ENCODE data around the gene ZNF57. TPM values are rescaled to one million over a fixed set of nuclear protein-coding genes. Genes with fewer than 3 reads are reported as not detected.

The ZNF57 gene
- total RNA-seq, 2 experiments from 2014 or later, result 0.47 to 0.82 TPM

DNA sequence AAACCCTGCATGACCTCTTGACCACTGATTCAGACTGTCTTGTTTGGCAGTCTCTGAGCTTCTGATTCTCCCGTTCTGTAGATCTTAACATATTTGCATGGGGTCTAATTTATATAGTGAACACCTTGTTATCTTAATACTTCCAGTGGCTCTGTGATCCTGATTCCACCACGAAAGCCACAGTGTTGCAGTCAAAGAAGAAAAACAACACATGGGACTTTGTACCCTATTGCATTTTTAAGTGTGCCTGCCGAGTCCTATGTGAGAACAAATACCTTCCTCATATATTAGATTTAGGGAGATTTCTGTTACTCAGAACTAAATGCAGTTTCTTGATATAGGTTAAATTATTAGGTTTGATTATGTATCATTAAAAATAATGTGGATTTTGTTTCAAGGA lies 45.9 kb upstream of the ZNF57 start:
- H3K4me3 ChIP-seq (ENCODE audit: low read length), result no peak overlapping the region
- H3K9me3 Mint-ChIP-seq, result peaks cover 23% of the 10 kb centered on the region
- peaks cover 23 to 38% of the 10 kb centered on the region in 2 experiments for H3K9me3 ChIP-seq (ENCODE audit: control insufficient read depth in 1 of 2, insufficient read depth in 1 of 2, low read length in 2 of 2)
- intact Hi-C loops (cut with DNase I, micrococcal nuclease), result no loop called here
- no peak overlapping the region for H3K4me3 Mint-ChIP-seq
- CTCF ChIA-PET, result interaction anchor here (1.1 kb wide), 1 partner anchor 14 kb away, joined by 3 read pairs; the partner anchor contains the start of gene ZNF555
- POLR2A ChIA-PET, result interaction anchor here (1.2 kb wide), 1 partner anchor 14 kb away, joined by 4 read pairs; the partner anchor contains the start of gene ZNF555
- no peaks in the 10 kb centered on the region for H3K27me3 Mint-ChIP-seq
- H3K27ac Mint-ChIP-seq, result no peak overlapping the region
- no peak overlapping the region for H3K27ac ChIP-seq (ENCODE audit: low read depth in 1 of 2, low read length in 2 of 2)
- peaks cover 32% of the 10 kb centered on the region for H3K36me3 ChIP-seq (ENCODE audit: insufficient read depth, low read length)
- peaks cover 41% of the 10 kb centered on the region for H3K4me1 Mint-ChIP-seq (ENCODE audit: low read depth)
- DNase-seq (no peak), ATAC-seq (ENCODE audit: poor library complexity) (no peak)
- H3K36me3 Mint-ChIP-seq (ENCODE audit: low read depth), result peaks cover 59% of the 10 kb centered on the region
- TF ChIP-seq, protein P1, sequence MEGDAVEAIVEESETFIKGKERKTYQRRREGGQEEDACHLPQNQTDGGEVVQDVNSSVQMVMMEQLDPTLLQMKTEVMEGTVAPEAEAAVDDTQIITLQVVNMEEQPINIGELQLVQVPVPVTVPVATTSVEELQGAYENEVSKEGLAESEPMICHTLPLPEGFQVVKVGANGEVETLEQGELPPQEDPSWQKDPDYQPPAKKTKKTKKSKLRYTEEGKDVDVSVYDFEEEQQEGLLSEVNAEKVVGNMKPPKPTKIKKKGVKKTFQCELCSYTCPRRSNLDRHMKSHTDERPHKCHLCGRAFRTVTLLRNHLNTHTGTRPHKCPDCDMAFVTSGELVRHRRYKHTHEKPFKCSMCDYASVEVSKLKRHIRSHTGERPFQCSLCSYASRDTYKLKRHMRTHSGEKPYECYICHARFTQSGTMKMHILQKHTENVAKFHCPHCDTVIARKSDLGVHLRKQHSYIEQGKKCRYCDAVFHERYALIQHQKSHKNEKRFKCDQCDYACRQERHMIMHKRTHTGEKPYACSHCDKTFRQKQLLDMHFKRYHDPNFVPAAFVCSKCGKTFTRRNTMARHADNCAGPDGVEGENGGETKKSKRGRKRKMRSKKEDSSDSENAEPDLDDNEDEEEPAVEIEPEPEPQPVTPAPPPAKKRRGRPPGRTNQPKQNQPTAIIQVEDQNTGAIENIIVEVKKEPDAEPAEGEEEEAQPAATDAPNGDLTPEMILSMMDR (IDR thresholded peaks at IDR 0.05), result no peak
- peaks cover 43% of the 10 kb centered on the region for H3K4me1 ChIP-seq (ENCODE audit: insufficient read depth, low read length)
- no peaks in the 10 kb centered on the region for H3K27me3 ChIP-seq (ENCODE audit: control insufficient read depth in 1 of 2, insufficient read depth in 2 of 2, low read length in 2 of 2)

DNA sequence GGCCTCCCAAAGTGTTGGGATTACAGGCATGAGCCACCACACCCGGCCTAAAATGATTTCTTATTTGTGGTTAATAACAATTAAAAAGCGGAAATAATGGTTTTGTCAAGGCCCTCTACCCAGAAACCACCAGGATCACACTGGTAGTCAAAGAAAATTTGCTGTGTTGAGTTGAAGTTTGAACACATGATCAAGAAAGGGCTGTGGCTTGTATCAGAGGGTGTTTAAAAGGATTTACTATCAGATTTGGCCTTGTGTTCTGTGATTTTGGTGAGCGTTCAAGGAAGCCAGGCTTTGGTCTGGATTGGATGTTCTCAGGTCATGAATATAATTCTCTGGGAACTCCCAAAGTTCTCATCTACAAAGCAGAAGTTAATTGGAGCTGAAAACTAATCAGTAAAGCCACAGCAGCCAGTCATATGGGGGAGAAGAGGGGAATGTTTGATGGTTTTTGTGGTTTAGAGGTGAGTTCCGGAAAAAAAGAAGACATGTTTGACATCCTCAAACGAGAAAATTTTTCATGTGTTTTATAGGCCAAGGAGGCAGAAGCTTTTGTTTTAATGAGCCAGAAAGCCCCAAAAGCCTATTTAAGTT lies 44.2 kb upstream of the ZNF57 start:
- ChIA-PET POLR2A (interaction anchor here (2.4 kb wide), 1 partner anchor 15 kb away, joined by 12 read pairs; the partner anchor contains the start of gene ZNF555), CTCF (interaction anchor here (0.9 to 1.1 kb wide), 2 partner anchors 15 to 18 kb away, joined by 3 to 4 read pairs; partner anchors contain the start of gene ZNF555)
- peak overlapping the region in 1 of 2 donors; percentile 23 for H3K27ac ChIP-seq (ENCODE audit: low read depth in 1 of 2, low read length in 2 of 2)
- Mint-ChIP-seq H3K36me3 (ENCODE audit: low read depth) (peaks cover 42% of the 10 kb centered on the region), H3K4me1 (ENCODE audit: low read depth) (peaks cover 32% of the 10 kb centered on the region), H3K4me3 (peak overlapping the region; percentile 61), H3K9me3 (peaks cover 23% of the 10 kb centered on the region), H3K27me3 (no peaks in the 10 kb centered on the region), H3K27ac (peak overlapping the region; percentile 57)
- ATAC-seq (ENCODE audit: poor library complexity) (peak; percentile 88), DNase-seq (peak in 4 of 14 experiments; percentile 13 to 82 (median 74))
- intact Hi-C loops (cut with DNase I, micrococcal nuclease), result loop anchor here in 1 of 2 experiments (1.0 kb wide), 1 partner anchor 15 kb away; the partner anchor contains the start of gene ZNF555
- peaks cover 23% of the 10 kb centered on the region for H3K36me3 ChIP-seq (ENCODE audit: insufficient read depth, low read length)
- TF ChIP-seq, protein P1 (IDR thresholded peaks at IDR 0.05), result no peak
- peaks cover 18 to 23% of the 10 kb centered on the region in 2 experiments for H3K9me3 ChIP-seq (ENCODE audit: control insufficient read depth in 1 of 2, insufficient read depth in 1 of 2, low read length in 2 of 2)
- no peaks in the 10 kb centered on the region for H3K27me3 ChIP-seq (ENCODE audit: control insufficient read depth in 1 of 2, insufficient read depth in 2 of 2, low read length in 2 of 2)
- peaks cover 35% of the 10 kb centered on the region for H3K4me1 ChIP-seq (ENCODE audit: insufficient read depth, low read length)
- no peak overlapping the region for H3K4me3 ChIP-seq (ENCODE audit: low read length)

- no peak for DNase-seq
- no peaks in the 10 kb centered on the region for H3K27me3 ChIP-seq (ENCODE audit: control insufficient read depth in 1 of 2, insufficient read depth in 2 of 2, low read length in 2 of 2)
- no peak overlapping the region for H3K27ac ChIP-seq (ENCODE audit: low read depth in 1 of 2, low read length in 2 of 2)
- no peaks in the 10 kb centered on the region for H3K36me3 ChIP-seq (ENCODE audit: insufficient read depth, low read length)
- no peaks in the 10 kb centered on the region for H3K27me3 Mint-ChIP-seq
- no peak overlapping the region for H3K4me3 Mint-ChIP-seq
- no peak overlapping the region for H3K27ac Mint-ChIP-seq
- POLR2A ChIA-PET, result no interaction called here
- peaks cover 19% of the 10 kb centered on the region for H3K36me3 Mint-ChIP-seq (ENCODE audit: low read depth)
- peaks cover under 1 to 18% of the 10 kb centered on the region in 2 experiments for H3K9me3 ChIP-seq (ENCODE audit: control insufficient read depth in 1 of 2, insufficient read depth in 1 of 2, low read length in 2 of 2)
- TF ChIP-seq, protein P1 (IDR thresholded peaks at IDR 0.05), result no peak
- H3K4me1 ChIP-seq (ENCODE audit: insufficient read depth, low read length), result peaks cover 35% of the 10 kb centered on the region
- intact Hi-C loops (cut with DNase I, micrococcal nuclease), result no loop called here
- H3K4me3 ChIP-seq (ENCODE audit: low read length), result no peak overlapping the region
- ATAC-seq (ENCODE audit: poor library complexity), result no peak
- peaks cover 12% of the 10 kb centered on the region for H3K9me3 Mint-ChIP-seq
- H3K4me1 Mint-ChIP-seq (ENCODE audit: low read depth), result peaks cover 32% of the 10 kb centered on the region
- CTCF ChIA-PET, result no interaction called here
Measured at GRCh38 chr19:2858864-2859263, 41.9 kb upstream of the ZNF57 start.

All from CD4-positive, alpha-beta T cell (primary cell).